A172 (cell line): ENCODE measurements around the gene TMEM181. TPM values are rescaled to one million over a fixed set of nuclear protein-coding genes. Genes with fewer than 3 reads are reported as not detected.
"Not testable (repeated sequence)": the region's sequence is repeated elsewhere in the genome, so short reads cannot be mapped to it uniquely, and the experiment has no call there.

ENCODE experiments used
- DNase-seq: peaks from one replicate; pipeline ENCODE4 v3.0.0-alpha.2; 2015; ENCODE audit warnings: low spot score
- total RNA-seq: library from RNA; depleted of rRNA; stranded (reverse); fragments of >200 nt; shearing (Covaris generic); gene quantifications from 2 replicates; pipeline ENCODE4 v1.2.3, GENCODE V29; 2014

The TMEM181 gene
- total RNA-seq, 1 experiment from 2014 or later = 25.5 TPM

DNA sequence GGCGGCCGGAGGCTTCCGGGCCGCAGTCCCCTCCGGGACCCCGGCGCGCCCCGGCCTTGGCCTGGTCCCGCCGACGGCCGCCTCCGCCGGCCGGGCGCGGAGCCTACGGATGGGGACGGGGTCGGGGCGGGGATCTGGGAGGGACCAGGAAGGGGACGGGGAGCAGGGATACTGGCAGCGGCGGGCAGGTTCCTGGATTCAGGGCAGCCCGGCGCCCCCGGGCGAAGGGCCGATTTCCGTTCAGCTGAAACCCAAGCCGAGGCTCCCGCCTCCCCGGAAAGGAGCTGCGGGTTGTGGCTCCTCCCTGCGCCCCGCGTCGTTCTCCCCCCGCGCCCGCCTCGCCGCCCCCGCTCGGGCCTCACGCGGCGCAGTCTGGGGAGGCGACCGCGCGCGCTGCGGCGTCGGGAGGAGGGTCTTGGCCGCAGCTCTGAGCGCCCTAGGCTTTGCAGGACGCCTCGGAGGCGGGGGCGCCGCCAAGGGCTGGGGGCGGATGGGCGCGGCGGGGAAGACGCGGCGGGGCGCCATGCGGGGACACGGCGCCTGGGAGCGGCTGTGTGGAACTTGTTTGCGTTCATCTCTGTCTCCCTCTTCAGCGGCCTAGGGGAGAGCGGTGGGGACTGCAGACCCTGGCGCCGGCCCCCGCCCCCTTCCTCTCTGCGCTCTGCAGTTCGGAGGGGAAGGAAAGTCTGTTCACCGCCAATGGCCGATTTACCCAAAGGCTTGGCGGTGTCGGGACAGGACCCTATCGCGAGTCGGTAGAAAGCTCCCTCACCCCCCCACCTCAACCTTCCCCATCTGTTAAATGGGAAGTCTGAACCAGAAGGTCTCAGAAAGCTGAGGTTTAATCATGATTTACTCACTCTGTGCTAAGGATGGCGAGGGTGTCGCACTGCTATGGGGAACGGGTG is 22.7 kb upstream of the TMEM181 start:
- DNase-seq = no peak

DNA sequence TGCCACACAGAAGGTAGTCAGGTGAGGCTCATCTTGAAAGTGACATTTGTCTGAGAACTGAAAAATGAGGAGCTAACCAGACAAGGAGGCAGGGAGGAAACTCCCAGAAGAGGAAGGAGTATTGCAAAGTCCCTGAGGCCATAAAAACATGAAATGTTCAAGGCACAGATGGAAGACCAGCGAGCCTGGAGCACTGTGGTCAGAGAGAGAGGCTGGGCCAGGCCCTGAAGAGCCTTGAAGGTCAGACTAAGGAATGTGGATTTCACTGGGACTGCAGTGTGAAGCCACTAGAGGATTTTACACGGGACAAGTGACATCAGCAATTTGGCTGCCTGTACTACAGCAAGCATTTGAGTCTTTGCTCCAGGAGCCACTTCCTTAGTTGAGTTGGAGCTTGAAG is 21.1 kb upstream of the TMEM181 start:
- no peak for DNase-seq

DNA sequence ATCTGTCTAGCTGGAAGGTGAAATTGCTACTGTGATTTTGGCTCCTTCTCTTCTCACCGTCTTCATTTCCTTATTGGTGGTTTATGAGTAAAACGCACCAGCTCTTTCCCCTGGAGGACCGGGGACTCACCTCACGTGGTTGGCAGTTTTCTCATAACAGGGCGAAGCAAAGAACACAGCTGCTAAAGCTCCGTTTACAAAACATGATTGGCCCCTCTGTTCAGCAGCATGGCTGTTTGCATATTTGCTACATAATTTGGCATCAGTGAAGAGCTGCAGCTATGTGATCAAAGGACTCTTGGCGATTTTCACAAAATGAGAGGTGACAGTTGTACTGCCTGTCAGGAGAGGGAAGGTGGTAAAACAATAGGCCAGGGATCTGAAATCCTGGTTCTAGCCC is 20.5 kb upstream of the TMEM181 start:
- no peak for DNase-seq

DNA sequence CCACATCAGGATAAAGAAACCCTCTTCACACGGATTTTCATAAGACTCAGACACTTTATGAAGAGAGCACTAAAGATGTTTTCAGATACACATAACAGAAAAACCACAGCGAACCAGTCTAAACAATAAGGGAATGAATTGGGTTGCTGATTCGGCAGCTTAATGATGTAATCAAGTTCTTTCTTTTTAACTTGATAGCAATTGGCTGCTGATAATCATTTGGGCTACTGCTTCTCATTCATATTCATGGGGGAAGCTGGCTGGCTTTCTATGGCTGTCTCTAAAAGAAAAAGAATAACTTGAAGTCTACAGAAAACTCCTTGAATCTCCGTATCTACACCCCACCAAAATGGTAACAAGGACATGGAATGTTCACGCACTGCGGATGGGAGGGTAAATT is 20.0 kb upstream of the TMEM181 start:
- no peak for DNase-seq

DNA sequence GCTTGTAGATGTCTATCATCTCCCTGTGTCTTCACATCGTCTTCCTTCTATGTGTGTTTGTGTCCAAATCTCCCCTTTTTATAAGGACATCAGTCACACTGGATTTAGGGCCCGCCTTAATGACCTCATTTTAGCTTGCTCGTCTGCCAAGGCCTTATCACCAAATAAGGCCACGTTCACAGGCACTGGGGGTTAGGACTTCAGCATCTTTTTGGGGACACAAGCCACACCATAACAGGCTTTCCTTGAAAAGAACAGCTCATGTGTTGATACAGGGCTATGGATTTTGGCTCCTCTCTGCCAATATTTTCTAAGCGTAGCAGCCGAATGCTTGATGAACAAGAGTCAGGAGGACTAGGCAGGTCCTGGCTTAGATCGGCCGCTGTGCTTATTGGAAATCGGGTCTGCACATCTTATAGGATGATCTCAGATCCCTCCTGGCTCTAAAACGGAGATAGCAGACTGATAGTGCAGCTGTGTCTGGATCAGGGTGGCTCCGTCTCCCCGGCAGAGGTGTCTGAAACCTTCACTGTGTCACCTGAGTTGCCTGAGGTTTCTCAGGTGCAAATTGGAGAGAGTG is 16.2 kb upstream of the TMEM181 start:
- no peak for DNase-seq

DNA sequence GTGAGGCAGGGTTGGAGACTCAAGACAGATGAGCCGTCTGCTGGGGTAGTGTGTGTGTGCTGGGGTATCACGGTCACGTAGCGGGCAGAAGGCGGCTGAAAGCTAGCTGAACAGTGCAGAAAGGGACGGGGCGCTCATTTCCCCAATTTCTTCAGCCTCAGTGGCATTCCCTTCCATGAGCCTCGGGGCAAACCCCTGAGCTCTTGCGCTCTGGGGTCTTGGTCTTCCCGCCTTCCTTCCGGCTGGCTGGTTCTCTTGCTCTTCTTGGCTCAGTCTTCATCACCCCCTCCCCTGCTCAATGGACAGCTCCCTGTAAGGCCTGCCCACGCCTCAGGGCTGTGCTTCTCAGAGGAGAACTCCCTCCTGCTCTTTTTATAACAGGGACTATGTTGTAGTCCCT is 15.5 kb upstream of the TMEM181 start:
- no peak for DNase-seq

DNA sequence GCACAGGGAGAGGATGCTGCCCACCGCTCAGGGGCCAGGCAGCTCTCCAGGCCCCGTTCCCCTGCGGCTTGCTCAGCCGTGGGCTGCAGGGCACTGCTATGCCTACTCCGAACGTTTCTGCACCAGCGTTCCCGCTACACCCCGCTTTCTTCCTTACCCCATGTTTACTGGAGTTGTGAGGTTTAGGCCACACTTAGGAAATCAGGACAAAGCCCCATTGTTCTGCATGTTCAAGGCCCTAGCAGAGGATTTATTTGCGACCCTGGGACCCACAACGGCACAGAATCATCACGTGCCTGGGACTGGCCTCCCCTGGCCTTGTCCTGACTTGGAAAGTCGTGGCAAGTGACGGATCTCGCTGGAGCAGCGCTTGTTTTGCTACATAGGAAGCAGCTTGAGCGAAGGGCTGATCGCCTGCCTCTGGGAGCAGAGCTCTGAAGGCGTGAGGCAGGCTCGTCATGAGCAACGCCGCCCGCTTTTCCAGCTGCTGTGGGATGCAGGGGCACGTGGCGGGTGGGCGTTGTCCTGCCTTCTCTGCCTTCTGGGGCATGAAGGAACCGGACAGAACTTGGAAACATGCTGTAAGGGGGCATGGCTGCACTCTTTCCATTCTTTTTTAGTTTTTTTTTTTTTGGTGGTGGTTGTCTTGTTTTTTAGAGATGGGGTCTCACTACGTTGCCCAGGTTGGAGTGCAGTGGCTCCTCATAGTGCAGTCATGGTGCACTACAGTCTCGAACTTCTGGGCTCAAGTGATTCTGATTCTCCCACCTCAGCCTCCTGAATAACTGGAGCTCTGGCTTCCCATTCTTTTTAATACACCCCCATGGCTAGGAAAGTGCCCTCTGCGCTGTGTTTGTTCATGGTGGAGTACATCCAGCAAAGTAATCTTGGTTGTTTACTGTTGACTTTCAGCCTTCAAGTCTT is 14.6 kb upstream of the TMEM181 start:
- no peak for DNase-seq

DNA sequence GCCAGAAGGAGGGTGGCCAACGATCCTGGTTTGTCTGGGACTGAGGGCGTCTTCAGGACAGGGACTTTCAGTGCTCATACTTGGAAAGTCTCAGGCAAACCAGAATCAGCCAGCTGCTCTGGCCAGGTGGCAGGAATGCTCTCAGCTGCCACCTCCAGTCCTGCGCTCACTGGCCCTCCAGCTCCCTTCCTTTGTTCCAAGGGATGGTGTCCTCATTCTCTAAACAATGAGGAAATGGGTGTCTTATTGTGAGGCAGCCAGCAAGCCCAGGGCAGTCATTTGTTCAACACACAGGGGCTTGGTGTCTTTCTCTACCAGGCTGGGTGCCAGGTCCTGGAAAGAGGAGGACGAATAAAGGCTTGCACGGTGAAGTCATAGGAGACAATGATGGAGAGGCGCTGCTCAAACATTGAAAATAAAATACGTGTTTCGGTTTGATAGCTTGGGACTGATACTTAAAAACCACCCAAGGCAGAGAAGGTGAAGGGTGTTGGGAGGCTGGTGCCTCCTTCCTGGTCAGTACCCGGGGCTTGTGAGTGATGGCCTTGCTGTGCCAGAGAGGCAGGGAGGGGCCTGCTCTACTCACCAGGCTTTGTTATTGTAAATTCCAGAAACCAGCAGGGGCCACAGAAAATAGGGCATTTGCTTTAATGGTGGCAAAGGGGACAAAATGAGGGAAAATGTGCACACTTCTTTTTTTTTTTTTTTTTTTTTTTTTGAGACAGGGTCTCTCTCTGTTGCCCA is 11.3 kb upstream of the TMEM181 start:
- DNase-seq = no peak

DNA sequence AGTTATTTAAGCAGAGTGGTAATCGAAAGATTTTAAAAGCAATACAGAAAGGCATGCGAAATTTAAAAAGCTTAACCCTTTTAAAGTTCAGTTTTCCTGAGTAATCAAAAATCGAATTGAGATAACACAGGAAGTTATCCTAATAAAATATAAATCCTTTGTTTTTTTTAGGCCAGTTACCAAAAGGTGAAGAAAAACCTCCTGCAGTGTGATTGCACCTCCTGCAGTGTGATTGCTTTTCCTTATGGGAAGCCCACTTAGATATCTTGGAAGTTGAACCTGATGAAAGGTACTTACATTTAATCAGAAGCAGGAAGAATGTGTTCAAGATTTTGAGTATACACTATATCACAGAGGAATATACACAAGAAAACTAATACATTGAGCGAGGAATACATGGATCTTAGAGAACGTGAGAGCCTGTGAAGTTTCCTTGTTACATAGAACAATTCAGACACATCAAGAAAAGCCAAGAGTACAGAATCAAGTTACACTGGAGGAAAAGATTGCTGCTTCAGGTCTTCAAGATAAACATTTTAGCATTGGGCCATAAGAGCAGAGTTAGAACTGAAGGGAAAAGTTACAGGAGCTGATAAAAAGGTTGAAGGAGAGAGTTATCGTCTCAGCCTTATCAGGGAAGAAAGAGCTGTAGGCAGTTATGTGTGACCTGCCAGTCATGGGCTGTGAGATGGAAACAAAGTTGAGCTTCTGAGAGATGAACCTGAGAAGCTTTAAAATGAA is 7.7 kb upstream of the TMEM181 start:
- DNase-seq = no peak

DNA sequence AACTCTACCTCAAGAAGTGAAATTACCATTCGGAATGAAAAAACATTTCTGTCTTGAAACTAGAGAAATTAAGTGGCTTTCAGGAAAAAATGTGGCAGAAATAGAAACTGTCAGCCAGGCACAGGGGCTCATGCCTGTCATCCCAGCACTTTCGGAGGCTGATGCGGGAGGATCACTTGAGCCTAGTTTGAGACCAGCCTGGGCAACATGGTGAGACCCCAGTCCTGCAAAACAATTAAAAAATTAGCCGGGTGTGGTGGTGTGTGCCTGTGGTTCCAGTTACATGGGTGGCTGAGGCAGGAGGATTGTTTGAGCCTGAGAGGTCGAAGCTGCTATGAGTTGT is 7.1 kb upstream of the TMEM181 start:
- no peak for DNase-seq

DNA sequence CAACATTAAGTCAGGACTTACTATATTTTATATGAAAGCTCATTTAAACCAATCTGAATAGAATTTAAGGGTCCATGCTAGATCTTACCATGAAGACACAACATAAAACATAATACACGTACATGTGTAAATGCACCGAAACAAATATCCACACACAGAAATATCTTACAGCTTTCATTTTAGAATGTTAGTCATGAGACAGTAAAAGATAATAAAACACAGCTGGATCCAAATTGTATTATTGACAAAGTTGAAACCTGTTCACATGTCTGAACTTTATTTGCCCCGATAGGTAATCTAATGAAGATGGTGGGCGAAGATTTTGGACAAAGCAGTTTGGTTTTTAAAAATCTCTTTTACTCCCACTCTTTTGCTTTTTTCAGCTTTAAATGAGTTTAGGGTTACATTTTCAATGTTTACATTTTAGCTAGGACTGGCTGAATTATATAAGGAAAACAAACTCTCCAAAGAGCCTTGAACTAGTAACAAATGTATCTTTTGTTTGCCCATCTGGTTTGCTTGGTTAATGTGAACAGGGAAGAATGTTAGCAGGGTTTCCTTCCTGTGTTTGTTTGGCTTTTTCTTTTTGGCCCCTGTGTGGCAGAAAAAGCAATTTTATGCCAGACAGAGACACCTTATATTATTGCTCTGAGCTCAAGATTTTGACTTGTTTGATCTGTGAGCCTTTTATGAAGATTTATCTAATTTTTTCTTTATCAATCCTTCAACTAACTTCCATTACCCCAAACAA is 5.1 kb upstream of the TMEM181 start:
- DNase-seq = no peak

DNA sequence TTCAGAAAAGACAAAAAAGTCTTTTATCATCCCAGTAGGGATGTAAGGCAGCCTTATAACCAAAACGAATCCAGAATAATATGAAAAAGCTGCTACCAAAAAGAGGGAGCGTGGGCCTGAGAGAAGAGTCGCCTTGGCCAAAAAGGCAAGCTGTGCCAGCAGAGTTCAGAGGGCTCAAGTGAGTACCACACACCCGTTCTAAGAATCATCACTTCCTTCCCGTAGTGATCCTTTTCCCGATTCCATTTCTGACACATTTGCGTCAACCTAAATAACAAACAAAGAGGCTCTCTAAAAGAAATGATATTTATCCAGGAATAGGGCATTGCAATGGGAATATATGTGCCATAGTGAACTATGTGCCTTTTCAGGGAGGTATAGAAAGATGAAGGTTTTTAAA is 3.8 kb upstream of the TMEM181 start:
- no peak for DNase-seq

DNA sequence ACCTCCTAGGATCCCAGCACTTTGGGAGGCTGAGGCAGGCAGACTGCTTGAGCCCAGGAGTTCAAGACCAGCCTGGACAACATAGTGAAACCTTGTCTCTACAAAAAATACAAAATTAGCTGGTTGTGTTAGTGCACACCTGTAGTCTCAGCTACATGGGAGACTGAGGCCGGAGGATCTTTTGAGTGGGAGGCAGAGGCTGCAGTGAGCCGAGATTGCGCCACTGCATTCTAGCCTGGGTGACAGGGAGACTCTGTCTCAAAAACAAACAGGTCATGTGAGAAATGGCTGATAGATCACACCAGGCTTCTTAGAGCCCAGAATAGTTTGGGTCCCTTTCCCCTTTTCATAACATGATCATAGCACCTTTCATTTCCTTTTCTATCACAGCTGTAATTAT is 2.8 kb upstream of the TMEM181 start:
- not testable (repeated sequence) for DNase-seq

DNA sequence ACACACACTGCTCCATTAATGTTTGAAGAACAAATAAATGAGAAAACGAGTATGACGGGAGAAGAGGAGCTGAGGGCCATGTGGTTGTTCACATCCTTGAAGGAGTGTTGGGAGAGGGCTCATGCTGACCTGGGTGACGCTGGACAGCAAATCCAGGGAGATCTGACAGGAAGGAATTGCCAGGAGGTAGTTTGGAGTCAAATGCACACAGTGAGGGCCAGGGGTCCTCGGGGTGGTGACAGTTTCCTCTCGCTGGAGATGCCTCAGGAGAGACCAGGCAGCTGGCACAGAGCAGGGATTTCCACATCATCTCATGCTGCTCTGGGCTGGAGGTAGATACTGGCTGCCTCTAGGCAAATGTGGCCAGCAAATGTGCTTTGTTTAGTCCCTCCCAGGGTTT is 2.0 kb upstream of the TMEM181 start:
- DNase-seq = no peak

DNA sequence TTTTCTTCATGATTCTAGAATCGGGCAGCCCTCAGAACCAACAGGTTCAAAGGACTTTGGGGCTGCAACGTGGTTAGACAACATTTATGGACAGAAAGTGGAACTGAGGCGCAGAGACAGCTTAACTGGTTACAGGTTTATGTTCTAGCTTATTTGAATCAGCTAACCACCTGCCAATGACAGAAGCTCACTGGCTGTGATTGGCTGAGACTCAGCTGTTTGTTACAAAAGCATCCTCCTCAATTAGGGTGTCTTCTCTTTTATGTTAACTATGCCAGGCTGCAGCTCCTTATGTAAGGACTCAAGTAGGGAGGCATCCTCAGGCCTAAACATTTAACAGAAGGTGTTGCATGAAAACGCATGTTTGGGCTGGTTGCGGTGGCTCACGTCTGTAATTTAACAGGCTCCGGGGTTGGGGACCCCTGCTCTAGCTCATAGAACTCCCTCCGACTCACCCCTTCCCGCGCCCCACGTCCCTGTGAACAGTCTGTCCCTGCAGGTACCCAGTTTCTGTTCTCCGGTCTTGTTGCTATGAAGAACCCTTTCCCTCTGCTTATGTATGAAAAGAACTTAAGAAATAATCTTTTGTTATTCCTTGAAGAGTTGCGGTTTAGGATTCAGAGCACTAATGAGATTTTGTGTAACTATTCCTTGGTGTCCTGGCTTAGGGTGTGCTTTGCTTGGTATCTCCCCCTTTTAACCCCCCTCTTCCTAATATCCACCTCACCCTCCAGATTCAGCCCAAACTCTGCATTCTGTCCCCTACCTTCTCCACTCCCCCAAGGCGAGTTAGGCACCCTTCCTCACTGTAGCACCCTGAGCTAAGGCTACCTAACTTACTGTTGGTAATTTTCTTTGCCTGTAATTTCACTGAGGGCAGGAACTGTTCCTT is 1.2 kb upstream of the TMEM181 start:
- DNase-seq = no peak

DNA sequence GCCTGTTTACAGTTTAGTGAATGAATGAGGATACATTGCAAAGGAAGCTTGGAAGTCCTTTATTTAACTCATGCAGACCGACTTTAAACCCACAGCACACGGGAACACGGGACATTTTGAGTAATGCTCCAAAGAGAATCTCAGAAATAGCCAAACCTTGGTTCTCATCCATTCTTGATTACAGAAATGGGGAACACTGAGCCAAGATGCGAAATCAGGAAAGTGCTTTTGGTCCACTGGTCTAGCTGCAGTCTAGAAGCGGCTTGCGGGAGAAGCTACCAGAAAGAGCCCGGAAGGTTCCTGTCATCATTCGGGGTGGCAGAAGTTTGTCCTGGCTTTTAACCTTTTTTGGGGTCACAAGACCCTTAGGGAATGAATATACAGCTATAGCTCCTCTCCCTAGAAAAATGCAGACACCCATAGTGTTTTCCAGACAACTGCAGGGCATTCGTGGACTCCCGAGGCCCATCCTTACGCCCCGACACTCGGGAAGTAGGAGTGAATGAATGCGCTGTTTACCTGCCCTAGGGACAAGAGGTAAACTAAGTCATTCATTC is 475 bp upstream of the TMEM181 start:
- DNase-seq = no peak

DNA sequence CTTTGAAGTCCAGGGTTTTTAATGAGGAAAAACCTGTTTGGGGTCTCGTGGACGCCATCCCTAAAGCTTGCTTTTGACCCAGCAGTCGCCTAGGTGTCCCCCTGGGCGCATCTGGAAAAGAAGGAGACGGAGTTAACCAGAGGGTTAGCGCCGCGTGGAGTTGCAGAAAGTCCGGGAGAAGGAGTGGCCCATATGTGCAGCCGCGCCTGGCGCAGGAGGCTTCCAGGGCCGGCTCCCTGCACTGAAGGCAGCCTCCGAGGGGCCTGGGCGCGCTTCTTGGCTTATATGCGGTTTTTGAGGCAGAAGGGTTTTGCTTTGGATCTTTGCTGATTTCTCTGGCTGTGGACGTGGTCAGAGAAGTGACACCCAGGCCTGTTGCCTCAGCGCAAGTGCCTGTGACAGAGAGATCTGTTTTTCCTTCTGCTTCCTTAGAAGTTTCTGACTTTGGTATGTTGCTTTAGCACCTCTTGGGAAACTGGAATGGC is 987 bp downstream of the TMEM181 start:
- no peak for DNase-seq

DNA sequence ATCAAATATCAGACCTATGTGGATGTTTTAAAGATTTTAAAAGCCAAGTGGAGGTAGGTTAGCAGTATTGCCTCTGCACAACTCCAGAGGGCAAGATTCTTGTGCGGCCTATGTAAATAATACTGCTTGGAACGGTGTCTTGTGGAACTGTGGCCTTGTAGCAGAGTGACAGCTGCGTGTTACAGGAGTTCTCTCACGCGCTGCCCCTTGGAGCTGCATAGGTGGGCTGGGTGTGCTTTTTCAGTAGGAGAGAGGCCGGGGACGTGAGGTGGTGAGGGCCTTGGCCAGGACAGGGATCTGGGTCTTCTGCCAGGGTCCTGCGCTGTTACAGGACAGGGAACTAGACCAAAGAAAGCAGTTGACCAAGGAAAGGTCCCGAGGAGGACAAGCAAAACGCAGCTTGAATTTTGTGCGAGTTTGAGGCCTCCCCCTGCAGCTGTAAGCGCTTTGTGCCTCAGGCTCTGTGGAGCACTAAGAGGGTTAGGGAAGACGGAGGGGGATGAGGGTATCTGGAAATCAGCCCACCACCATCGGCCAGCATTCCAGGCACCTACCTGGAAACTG is 1.5 kb downstream of the TMEM181 start:
- DNase-seq = no peak

DNA sequence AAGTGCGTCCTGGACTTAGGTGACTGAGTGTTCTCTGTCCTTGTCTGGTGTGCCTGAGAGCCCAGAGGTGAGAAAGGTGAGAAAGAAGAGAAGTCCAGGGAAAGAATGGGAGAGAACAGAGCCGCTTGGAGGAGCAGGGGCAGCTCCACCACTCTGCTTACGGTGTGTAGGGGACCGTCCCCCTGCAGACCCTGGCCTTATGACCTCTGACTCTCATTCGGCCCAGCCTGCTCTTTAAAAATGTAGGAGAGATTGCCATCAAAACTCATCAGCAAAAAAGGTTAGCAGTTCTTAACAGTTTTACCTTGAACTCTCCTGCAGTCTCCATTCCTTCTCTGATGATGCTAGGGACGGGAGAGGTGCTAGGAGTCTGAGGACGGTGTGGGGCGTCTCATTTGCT is 2.0 kb downstream of the TMEM181 start:
- no peak for DNase-seq
